Prostate gland (tissue), 2 donors: ENCODE measurements around the gene SRXN1.

ENCODE experiments used
- CTCF ChIP-seq, 4 experiments: fragments of 200-600 bp in 2 of 4; fragments of 450-650 bp in 2 of 4; sonication (generic) in 2 of 4; IDR thresholded peaks; 1 replicate in 3 of 4; 2 replicates in 1 of 4; pipeline ENCODE4 v1.5.1; 2016 to 2019; ENCODE audit warnings: antibody characterized with exemption in 4 of 4, mild to moderate bottlenecking in 2 of 4, moderate library complexity in 2 of 4
- POLR2A ChIP-seq: fragments of 450-650 bp; IDR thresholded peaks from one replicate; pipeline ENCODE4 v1.6.1; 2016; ENCODE audit warnings: antibody characterized with exemption, mild to moderate bottlenecking

DNA sequence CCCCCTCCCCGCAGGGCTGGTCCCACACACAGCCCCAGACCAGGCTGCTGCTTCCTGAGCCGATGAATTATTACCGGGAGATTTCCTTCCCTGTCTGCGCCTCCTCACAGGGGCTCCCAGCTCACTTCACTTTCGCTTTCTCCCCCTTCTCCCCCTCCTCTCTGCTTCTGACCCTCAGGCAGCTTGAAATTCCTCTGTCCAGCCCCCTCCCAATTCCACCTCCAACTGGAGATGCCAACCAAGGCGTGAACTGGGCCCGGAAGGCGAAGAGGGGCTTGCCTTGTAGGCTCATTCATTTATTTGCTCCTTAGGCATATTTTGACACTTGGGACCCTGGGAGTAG, 41.2 kb downstream of the SRXN1 start:
- TF ChIP-seq CTCF (IDR thresholded peaks at IDR 0.05) (no peak), POLR2A (no peak)
